Left colon (tissue), 2 donors: ENCODE data around the gene YBX1. TPM values are rescaled to one million over a fixed set of nuclear protein-coding genes. Genes with fewer than 3 reads are reported as not detected.
"Not testable (repeated sequence)": the region's sequence is repeated elsewhere in the genome, so short reads cannot be mapped to it uniquely, and the experiment has no call there.

Experiments used
- ATAC-seq: fragments of 200-7000 bp; cut with Tn5 transposase; one replicate; pipeline ENCODE4 v1.9.1; 2020; ENCODE audit warnings: mild to moderate bottlenecking, moderate library complexity
- DNase-seq, 2 donors: peaks; one replicate each; pipeline ENCODE4 v3.0.0-alpha.2; 2020
- intact Hi-C, 2 donors: fragments of 100-400 bp; cut with DNase I in 1 of 2; cut with micrococcal nuclease in 1 of 2; formaldehyde crosslinking; loops; one replicate each; pipeline versions ENCODE4 v1.11.2 to v1.14.0; 2022; cut with DNase I, micrococcal nuclease
- total RNA-seq, 2 donors: library from RNA; stranded (reverse); fragmentation: NEBNext Ultra II Directional; extraction: Animal tissue kit (Norgen Biotek cat#: 25700); gene quantifications; one replicate each; pipeline ENCODE4 v1.2.1, GENCODE V29; 2021
- donor health status: DM: no; HTN: no; CAD: no.
- donor health status: DM: yes; HTN: yes; CAD: no.

The YBX1 gene
- total RNA-seq, 2 donors from 2014 or later, result 419 to 437 TPM

DNA sequence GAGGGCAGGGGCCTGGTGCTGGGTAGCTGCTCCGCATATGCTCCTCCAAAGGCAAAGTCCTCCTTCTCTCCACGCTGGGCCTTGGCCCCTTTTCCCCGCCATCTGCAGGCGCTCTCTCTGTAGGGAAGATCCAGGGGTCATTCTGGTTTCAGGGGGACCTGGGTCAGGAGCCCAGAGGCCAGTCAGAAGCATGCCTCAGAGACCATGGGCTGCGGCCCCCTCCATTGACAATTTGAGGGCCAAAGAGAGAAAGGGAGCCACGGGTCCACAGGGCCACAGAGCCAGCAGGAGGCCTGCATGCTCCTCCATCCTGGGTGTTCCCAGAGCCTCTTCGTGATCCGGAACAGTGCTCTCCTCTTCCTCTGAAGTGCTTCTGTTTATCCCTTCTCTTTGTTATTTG is 59.9 kb downstream of the YBX1 start:
- no peak for DNase-seq
- ATAC-seq, result no peak

GRCh38 chr1:42742617-42743316 is 60.5 kb downstream of the YBX1 start:
- DNase-seq, result no peak
- ATAC-seq, result no peak
- intact Hi-C loops, result no loop called here

More for the DNA sequence above, 59.9 kb downstream of the YBX1 start:
- intact Hi-C loops, result no loop called here

- ATAC-seq (no peak), DNase-seq (no peak)
- intact Hi-C loops, result no loop called here
These were observed 61.3 kb downstream of the YBX1 start for GRCh38 chr1:42743317-42744147.

- ATAC-seq, result no peak
- intact Hi-C loops, result no loop called here
- DNase-seq, result no peak
These were observed 61.9 kb downstream of the YBX1 start for GRCh38 chr1:42744148-42744413.

- ATAC-seq (no peak), DNase-seq (no peak)
- intact Hi-C loops, result no loop called here
These were observed 63.6 kb downstream of the YBX1 start for GRCh38 chr1:42745851-42746250.

- intact Hi-C loops, result no loop called here
- ATAC-seq, result no peak
- no peak for DNase-seq
These were observed 64.4 kb downstream of the YBX1 start for GRCh38 chr1:42746436-42747105.

GRCh38 chr1:42747125-42747524 is 64.9 kb downstream of the YBX1 start:
- ATAC-seq, result peak; percentile 82
- peak in 1 of 2 donors; percentile 71 for DNase-seq
- intact Hi-C loops, result no loop called here

DNA sequence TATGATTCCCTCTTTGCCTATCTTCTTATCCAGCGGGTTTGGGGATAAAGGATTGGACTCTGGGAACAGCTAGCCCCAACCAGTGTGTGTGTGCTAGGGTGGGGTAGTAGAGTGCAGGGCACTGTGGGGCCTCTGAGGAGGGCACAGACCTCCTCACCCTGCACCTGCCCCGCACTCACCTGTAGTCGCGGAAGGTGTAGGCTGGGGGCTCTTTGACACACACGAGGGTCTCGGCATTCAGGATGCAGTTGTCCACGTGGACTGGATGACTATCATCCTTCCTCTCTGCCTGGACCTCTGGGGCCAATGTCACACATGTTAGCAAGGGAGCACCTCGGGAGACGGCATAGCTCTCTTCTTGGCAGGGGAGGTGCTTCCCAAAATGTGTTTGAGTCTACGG is 65.8 kb downstream of the YBX1 start:
- intact Hi-C loops, result no loop called here
- ATAC-seq (no peak), DNase-seq (no peak)

GRCh38 chr1:42748461-42749410 is 66.5 kb downstream of the YBX1 start:
- intact Hi-C loops, result no loop called here
- DNase-seq (no peak), ATAC-seq (no peak)

DNA sequence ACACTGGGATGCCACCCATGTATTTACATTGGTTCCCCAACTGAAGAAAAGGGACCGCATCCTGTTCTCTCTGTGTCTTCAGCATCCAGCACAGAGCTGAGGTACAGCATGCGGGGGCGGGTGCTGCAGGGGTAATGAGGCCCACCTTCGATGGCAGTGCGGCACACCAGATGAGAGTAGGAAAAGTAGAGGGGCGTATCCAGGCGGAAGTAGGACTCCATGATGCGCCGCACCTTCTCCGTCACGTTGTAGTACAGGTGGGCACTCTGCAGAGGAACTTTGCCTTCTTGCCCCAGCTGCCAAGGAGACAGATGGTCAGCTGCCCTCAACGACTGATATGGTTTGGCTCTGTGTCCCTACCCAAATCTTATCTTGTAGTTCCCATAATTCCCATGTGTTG is 67.8 kb downstream of the YBX1 start:
- no peak for ATAC-seq
- DNase-seq, result no peak
- intact Hi-C loops, result loop anchor here in 1 of 2 donors (10.0 kb wide), 1 partner anchor 165 kb away; no protein-coding TSS in a partner anchor

DNA sequence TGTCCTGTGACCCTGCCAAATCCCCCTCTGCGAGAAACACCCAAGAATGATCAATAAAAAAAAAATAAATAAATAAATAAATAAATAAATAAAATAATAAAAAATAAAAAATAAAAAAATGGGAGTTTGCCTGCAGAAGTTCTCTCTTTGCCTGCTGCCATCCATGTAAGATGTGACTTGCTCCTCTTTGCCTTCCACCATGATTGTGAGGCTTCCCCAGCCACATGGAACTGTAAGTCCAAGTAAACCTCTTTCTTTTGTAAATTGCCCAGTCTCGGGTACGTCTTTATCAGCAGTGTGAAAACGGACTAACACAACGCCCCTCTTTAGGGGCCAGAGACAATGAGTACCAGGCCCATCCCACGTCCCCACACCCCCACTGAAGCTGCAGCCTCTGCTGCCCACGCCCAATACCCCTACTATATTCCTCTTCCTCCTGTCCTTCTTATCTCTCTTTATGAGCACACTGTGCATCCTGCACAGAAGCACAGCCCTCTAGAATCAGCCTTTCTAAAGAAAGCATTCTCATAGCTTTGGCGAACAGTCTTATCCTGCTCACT is 69.4 kb downstream of the YBX1 start:
- DNase-seq, ATAC-seq: not testable (repeated sequence)
- intact Hi-C loops, result loop anchor here in 1 of 2 donors (10.0 kb wide), 1 partner anchor 167 kb away; no protein-coding TSS in a partner anchor

DNA sequence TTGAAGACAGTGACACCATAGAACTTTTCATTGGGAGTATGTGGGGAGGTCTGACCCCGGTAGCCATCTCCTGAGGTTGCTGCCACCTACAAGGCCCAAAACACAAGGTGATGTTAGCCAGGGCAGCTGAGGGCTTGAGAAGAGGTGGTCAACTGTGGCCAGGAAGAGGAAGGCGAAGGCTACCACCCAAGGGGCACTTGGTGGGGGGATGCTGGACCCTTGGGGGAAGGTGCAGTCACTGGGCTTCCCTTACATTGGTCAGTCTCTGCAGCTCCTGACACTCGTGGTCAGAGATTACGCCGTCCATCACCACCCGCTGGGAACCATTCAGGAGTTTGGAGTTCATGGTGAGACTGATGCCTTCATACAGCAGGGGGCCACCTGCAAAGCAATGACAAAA is 70.1 kb downstream of the YBX1 start:
- DNase-seq (no peak), ATAC-seq (no peak)
- intact Hi-C loops, result loop anchor here in 1 of 2 donors (10.0 kb wide), 1 partner anchor 167 kb away; no protein-coding TSS in a partner anchor

GRCh38 chr1:42753070-42753469 is 70.9 kb downstream of the YBX1 start:
- DNase-seq (no peak), ATAC-seq (no peak)
- intact Hi-C loops, result loop anchor here in 1 of 2 donors (10.0 kb wide), 1 partner anchor 168 kb away; no protein-coding TSS in a partner anchor

Other genes starting within 250 kb of the YBX1 start
- 1 to 10 TPM; 1.2 to 2.4 TPM for gene ZMYND12, start 226.4 kb upstream of the YBX1 start, total RNA-seq
- 10 to 100 TPM; 78.2 to 92.4 TPM for gene PPCS, start 225.9 kb upstream of the YBX1 start, total RNA-seq
- gene CCDC30, start 219.1 kb upstream of the YBX1 start, total RNA-seq, result 1 to 10 TPM; 1.8 to 2.6 TPM
- gene PPIH, start 24.0 kb upstream of the YBX1 start, total RNA-seq, result 10 to 100 TPM; 19.1 to 28.3 TPM
- not detected for gene CLDN19, start 57.8 kb downstream of the YBX1 start, total RNA-seq
- gene P3H1, start 84.6 kb downstream of the YBX1 start, total RNA-seq, result 10 to 100 TPM in 1 of 2 donors, 1 to 10 TPM in 1; 7.0 to 10.6 TPM
- gene C1orf50, start 84.8 kb downstream of the YBX1 start, total RNA-seq, result 1 to 10 TPM; 5.6 to 8.7 TPM
- gene TMEM269, start 102.6 kb downstream of the YBX1 start, total RNA-seq, result 1 to 10 TPM in 1 of 2 donors, under 1 TPM in 1; 0.20 to 1.6 TPM
- gene ERMAP, start 134.7 kb downstream of the YBX1 start, total RNA-seq, result 10 to 100 TPM; 12.5 to 15.6 TPM
- gene SVBP, start 135.0 kb downstream of the YBX1 start, total RNA-seq, result 10 to 100 TPM; 11.7 to 18.0 TPM
- gene ZNF691, start 164.2 kb downstream of the YBX1 start, total RNA-seq, result 1 to 10 TPM; 4.3 to 5.0 TPM